ENCODE results near the gene ARRDC2. TPM values are rescaled to one million over a fixed set of nuclear protein-coding genes. Genes with fewer than 3 reads are reported as not detected.
"Not testable (repeated sequence)": the region's sequence is repeated elsewhere in the genome, so short reads cannot be mapped to it uniquely, and the experiment has no call there.

Gene ARRDC2
- total RNA-seq, 1 experiment from 2014 or later: 15.5 TPM

DNA sequence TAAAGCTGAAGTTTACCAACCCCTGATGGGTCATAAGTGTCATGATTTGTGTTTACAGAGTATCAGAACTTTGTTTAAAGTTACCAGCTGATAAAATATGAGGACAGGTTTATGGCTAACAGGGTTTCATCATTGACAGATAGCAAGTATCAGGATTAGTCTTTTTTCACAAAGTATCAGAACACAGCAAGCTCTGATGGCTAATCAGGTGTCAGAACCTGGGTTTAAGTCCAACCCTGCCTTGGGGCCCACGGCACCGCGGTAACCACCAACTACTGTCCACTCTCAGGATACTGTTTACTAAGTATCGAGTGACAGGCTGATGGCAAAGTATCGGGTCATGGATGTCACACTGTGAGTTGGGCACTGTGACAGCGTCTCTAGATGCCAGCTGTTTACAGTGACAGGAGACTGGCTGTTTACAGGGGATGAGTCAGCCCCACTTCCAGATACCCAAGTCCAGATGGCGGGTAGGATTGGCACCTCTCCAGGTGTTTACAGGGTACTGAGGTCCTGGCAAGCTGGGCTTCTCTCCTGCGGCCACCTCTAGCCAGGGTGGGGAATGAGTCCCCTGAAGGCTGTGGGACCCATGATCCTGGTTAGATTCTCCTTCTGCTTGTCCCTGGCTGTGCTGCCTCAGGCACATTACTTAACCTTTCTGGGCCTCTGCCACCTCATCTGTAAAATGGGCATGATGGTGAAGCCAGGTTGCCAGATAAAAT lies 21.8 kb downstream of the ARRDC2 start:
- DNase-seq: peak; percentile 60 to 97
- H3F3A ChIP-seq (ENCODE audit: insufficient read depth, low read depth): peaks cover 34% of the 10 kb centered on the region

DNA sequence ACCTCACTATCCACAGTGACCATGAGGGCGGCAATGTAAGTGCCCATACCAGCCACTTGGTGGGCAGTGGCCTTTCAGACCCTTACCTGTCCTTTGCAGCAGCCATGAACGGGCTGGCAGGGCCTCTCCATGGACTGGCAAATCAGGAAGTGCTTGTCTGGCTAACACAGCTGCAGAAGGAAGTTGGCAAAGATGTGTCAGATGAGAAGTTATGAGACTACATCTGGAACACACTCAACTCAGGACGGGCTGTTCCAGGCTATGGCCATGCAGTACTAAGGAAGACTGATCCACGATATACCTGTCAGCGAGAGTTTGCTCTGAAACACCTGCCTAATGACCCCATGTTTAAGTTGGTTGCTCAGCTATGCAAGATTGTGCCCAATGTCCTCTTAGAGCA lies 23.4 kb downstream of the ARRDC2 start:
- BruUV-seq (replicated peaks); DNase-seq; H3K27ac ChIP-seq; H3K36me3 ChIP-seq (ENCODE audit: low read depth); H3K4me2 ChIP-seq; intact Hi-C loops (cut with micrococcal nuclease; ENCODE audit: unreplicated experiment); H3K4me3 ChIP-seq; CTCF ChIA-PET; H3K9me2 ChIP-seq (ENCODE audit: insufficient read depth); POLR2A ChIA-PET (ENCODE audit: unreplicated experiment); H3K79me2 ChIP-seq (ENCODE audit: low read depth); H3K9me3 ChIP-seq (ENCODE audit: insufficient read depth, low read depth); H4K20me1 ChIP-seq (ENCODE audit: insufficient read depth); H3K27me3 ChIP-seq (ENCODE audit: insufficient read depth, low read depth); H2AFZ ChIP-seq: not testable (repeated sequence)
- H3K4me1 ChIP-seq (replicated peaks; ENCODE audit: insufficient read depth): peaks cover 15% of the 10 kb centered on the region
- H3F3A ChIP-seq (ENCODE audit: insufficient read depth, low read depth): peaks cover 37% of the 10 kb centered on the region

More for the DNA sequence above, 21.8 kb downstream of the ARRDC2 start:
- Histone ChIP-seq H3K4me3 (no peak overlapping the region), H2AFZ (no peak overlapping the region), H3K27ac (peak overlapping the region; percentile 80), H4K20me1 (ENCODE audit: insufficient read depth) (no peaks in the 10 kb centered on the region), H3K79me2 (ENCODE audit: low read depth) (no peaks in the 10 kb centered on the region), H3K27me3 (ENCODE audit: insufficient read depth, low read depth) (no peaks in the 10 kb centered on the region), H3K4me2 (peak overlapping the region; percentile 51), H3K4me1 (replicated peaks; ENCODE audit: insufficient read depth) (peaks cover 15% of the 10 kb centered on the region), H3K9me3 (ENCODE audit: insufficient read depth, low read depth) (no peaks in the 10 kb centered on the region), H3K36me3 (ENCODE audit: low read depth) (no peaks in the 10 kb centered on the region), H3K9me2 (ENCODE audit: insufficient read depth) (no peaks in the 10 kb centered on the region)
- POLR2A ChIA-PET (ENCODE audit: unreplicated experiment): no interaction called here
- CTCF ChIA-PET: no interaction called here
- no TSS peak for BruUV-seq (replicated peaks)
- intact Hi-C loops (cut with micrococcal nuclease; ENCODE audit: unreplicated experiment): no loop called here
- TF ChIP-seq EZH2 (IDR thresholded peaks at IDR 0.05; ENCODE audit: low read depth): no peak
- TF ChIP-seq, protein P1, sequence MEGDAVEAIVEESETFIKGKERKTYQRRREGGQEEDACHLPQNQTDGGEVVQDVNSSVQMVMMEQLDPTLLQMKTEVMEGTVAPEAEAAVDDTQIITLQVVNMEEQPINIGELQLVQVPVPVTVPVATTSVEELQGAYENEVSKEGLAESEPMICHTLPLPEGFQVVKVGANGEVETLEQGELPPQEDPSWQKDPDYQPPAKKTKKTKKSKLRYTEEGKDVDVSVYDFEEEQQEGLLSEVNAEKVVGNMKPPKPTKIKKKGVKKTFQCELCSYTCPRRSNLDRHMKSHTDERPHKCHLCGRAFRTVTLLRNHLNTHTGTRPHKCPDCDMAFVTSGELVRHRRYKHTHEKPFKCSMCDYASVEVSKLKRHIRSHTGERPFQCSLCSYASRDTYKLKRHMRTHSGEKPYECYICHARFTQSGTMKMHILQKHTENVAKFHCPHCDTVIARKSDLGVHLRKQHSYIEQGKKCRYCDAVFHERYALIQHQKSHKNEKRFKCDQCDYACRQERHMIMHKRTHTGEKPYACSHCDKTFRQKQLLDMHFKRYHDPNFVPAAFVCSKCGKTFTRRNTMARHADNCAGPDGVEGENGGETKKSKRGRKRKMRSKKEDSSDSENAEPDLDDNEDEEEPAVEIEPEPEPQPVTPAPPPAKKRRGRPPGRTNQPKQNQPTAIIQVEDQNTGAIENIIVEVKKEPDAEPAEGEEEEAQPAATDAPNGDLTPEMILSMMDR (conservative IDR thresholded peaks at IDR 0.05): no peak

DNA sequence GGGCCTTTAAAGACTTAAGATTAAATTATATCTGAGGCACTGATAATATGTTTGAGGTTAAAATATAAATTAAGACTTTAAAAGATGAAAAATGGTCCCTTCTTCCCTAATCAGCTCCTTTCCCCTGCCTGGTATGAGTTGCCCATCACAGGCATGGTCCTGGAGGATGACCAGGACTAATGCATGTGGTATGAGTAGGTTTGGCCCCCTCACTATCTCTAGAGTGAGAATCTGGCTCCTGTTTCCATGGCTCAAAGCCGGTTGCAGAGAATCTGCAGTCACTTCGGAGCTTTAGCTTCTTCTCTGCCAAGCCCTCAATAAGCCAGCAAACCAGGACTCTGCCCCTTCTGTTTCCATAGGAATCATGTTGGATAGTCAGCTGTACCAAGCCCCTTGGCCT lies 24.1 kb downstream of the ARRDC2 start:
- H2AFZ ChIP-seq; intact Hi-C loops (cut with micrococcal nuclease; ENCODE audit: unreplicated experiment); H3K9me3 ChIP-seq (ENCODE audit: insufficient read depth, low read depth); CTCF ChIA-PET; H3K27me3 ChIP-seq (ENCODE audit: insufficient read depth, low read depth); POLR2A ChIA-PET (ENCODE audit: unreplicated experiment); H3K4me2 ChIP-seq; H4K20me1 ChIP-seq (ENCODE audit: insufficient read depth); H3K9me2 ChIP-seq (ENCODE audit: insufficient read depth); H3K27ac ChIP-seq; H3K4me3 ChIP-seq; H3K36me3 ChIP-seq (ENCODE audit: low read depth); H3K79me2 ChIP-seq (ENCODE audit: low read depth); DNase-seq; BruUV-seq (replicated peaks): not testable (repeated sequence)
- Histone ChIP-seq H3K4me1 (replicated peaks; ENCODE audit: insufficient read depth) (peaks cover 15% of the 10 kb centered on the region), H3F3A (ENCODE audit: insufficient read depth, low read depth) (peaks cover 36% of the 10 kb centered on the region)

DNA sequence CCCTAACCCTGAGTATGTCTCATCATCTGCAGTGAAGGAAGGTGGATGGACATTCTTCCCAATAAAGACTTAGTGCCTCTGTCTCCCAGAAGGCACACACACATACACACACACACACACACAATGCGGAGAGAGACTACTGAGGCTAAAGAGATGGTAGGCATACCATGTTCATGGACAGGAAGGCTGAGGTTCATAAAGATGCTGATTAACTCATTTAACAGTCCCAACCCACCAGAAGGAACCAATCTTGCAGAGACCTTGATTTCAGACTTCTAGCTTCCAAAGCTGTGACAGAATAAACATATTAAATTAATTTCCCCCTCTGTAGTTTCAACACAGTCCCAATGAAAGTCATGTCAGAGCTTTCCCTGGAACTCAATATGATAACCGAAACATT lies 33.1 kb downstream of the ARRDC2 start:
- CTCF ChIA-PET: no interaction called here

More for the DNA sequence above, 33.1 kb downstream of the ARRDC2 start:
- intact Hi-C loops (cut with micrococcal nuclease; ENCODE audit: unreplicated experiment): no loop called here
- H3K4me2 ChIP-seq: no peak overlapping the region
- H3K9me3 ChIP-seq (ENCODE audit: insufficient read depth, low read depth): no peaks in the 10 kb centered on the region
- no peak for TF ChIP-seq EZH2 (IDR thresholded peaks at IDR 0.05; ENCODE audit: low read depth)
- TF ChIP-seq, protein P1 (conservative IDR thresholded peaks at IDR 0.05): no peak
- H3K9me2 ChIP-seq (ENCODE audit: insufficient read depth): no peaks in the 10 kb centered on the region
- BruUV-seq (replicated peaks): no TSS peak
- H3F3A ChIP-seq (ENCODE audit: insufficient read depth, low read depth): peaks cover 9% of the 10 kb centered on the region
- no peak overlapping the region for H3K4me3 ChIP-seq
- peaks cover 8% of the 10 kb centered on the region for H3K4me1 ChIP-seq (replicated peaks; ENCODE audit: insufficient read depth)
- no peaks in the 10 kb centered on the region for H3K36me3 ChIP-seq (ENCODE audit: low read depth)
- no peaks in the 10 kb centered on the region for H3K79me2 ChIP-seq (ENCODE audit: low read depth)
- H2AFZ ChIP-seq: no peak overlapping the region
- POLR2A ChIA-PET (ENCODE audit: unreplicated experiment): no interaction called here
- H4K20me1 ChIP-seq (ENCODE audit: insufficient read depth): no peaks in the 10 kb centered on the region
- no peaks in the 10 kb centered on the region for H3K27me3 ChIP-seq (ENCODE audit: insufficient read depth, low read depth)
- no peak overlapping the region for H3K27ac ChIP-seq
- DNase-seq: no peak

Data from PC-9 (cell line).